ENCODE measurements around the gene CCDC197. TPM values are rescaled to one million over a fixed set of nuclear protein-coding genes. Genes with fewer than 3 reads are reported as not detected.

CCDC197 gene
- total RNA-seq, 2 donors from 2014 or later: not detected

GRCh38 chr14:93987815-93988476, 9.2 kb upstream of the CCDC197 start:
- Mint-ChIP-seq H3K9me3 (no peaks in the 10 kb centered on the region), H3K27ac (no peak overlapping the region), H3K4me3 (no peak overlapping the region), H3K36me3 (ENCODE audit: low read depth) (no peaks in the 10 kb centered on the region), H3K4me1 (peaks cover 13% of the 10 kb centered on the region), H3K27me3 (ENCODE audit: insufficient read depth) (peaks cover 9% of the 10 kb centered on the region)
- no peak for TF ChIP-seq CTCF (conservative IDR thresholded peaks at IDR 0.05)
- Histone ChIP-seq H3K9me3 (ENCODE audit: control insufficient read depth, low read length) (no peaks in the 10 kb centered on the region), H3K36me3 (ENCODE audit: control insufficient read depth, insufficient read depth, low read length) (no peaks in the 10 kb centered on the region), H3K4me1 (ENCODE audit: control insufficient read depth, insufficient read depth, low read length) (peaks cover 11% of the 10 kb centered on the region), H3K27me3 (ENCODE audit: control insufficient read depth, insufficient read depth, low read length, poor library complexity, severe bottlenecking) (peaks cover 14% of the 10 kb centered on the region), H3K9ac (ENCODE audit: extremely low read depth, low read length, poor library complexity, severe bottlenecking) (no peak overlapping the region), H3K27ac (ENCODE audit: low read depth, low read length) (no peak overlapping the region), H3K4me3 (ENCODE audit: low read length) (no peak overlapping the region)
- no peak for DNase-seq
- WGBS, 2 experiments (ENCODE audit: insufficient coverage in 1 of 2, insufficient read length in 1 of 2): 70 to 80% methylated on average over 1 to 3 of the region's 3 CpGs

GRCh38 chr14:93989939-93990338, 7.2 kb upstream of the CCDC197 start:
- H3K27me3 Mint-ChIP-seq (ENCODE audit: insufficient read depth): peaks cover 9% of the 10 kb centered on the region
- H3K27ac Mint-ChIP-seq: peak overlapping the region; percentile 19
- Histone ChIP-seq H3K9me3 (ENCODE audit: control insufficient read depth, low read length) (no peaks in the 10 kb centered on the region), H3K9ac (ENCODE audit: extremely low read depth, low read length, poor library complexity, severe bottlenecking) (no peak overlapping the region), H3K36me3 (ENCODE audit: control insufficient read depth, insufficient read depth, low read length) (no peaks in the 10 kb centered on the region), H3K27ac (ENCODE audit: low read depth, low read length) (no peak overlapping the region), H3K4me1 (ENCODE audit: control insufficient read depth, insufficient read depth, low read length) (peaks cover 4% of the 10 kb centered on the region), H3K4me3 (ENCODE audit: low read length) (no peak overlapping the region), H3K27me3 (ENCODE audit: control insufficient read depth, insufficient read depth, low read length, poor library complexity, severe bottlenecking) (peaks cover 14% of the 10 kb centered on the region)
- no peak for TF ChIP-seq CTCF (conservative IDR thresholded peaks at IDR 0.05)
- WGBS, 2 experiments (ENCODE audit: insufficient coverage in 1 of 2, insufficient read length in 1 of 2): 72 to 78% methylated on average over 4 of the region's 4 CpGs
- H3K4me3 Mint-ChIP-seq: no peak overlapping the region
- no peak for DNase-seq
- no peaks in the 10 kb centered on the region for H3K36me3 Mint-ChIP-seq (ENCODE audit: low read depth)
- peaks cover 10% of the 10 kb centered on the region for H3K4me1 Mint-ChIP-seq
- no peaks in the 10 kb centered on the region for H3K9me3 Mint-ChIP-seq

- Mint-ChIP-seq H3K27ac (no peak overlapping the region), H3K4me1 (peaks cover 10% of the 10 kb centered on the region), H3K9me3 (no peaks in the 10 kb centered on the region), H3K27me3 (ENCODE audit: insufficient read depth) (peaks cover 13% of the 10 kb centered on the region), H3K36me3 (ENCODE audit: low read depth) (no peaks in the 10 kb centered on the region), H3K4me3 (no peak overlapping the region)
- TF ChIP-seq CTCF (conservative IDR thresholded peaks at IDR 0.05): no peak
- WGBS, 2 experiments (ENCODE audit: insufficient coverage in 1 of 2, insufficient read length in 1 of 2): 91 to 99% methylated on average over 10 of the region's 10 CpGs
- Histone ChIP-seq H3K4me3 (ENCODE audit: low read length) (no peak overlapping the region), H3K36me3 (ENCODE audit: control insufficient read depth, insufficient read depth, low read length) (no peaks in the 10 kb centered on the region), H3K27ac (ENCODE audit: low read depth, low read length) (no peak overlapping the region), H3K27me3 (ENCODE audit: control insufficient read depth, insufficient read depth, low read length, poor library complexity, severe bottlenecking) (peaks cover 14% of the 10 kb centered on the region), H3K4me1 (ENCODE audit: control insufficient read depth, insufficient read depth, low read length) (peaks cover 4% of the 10 kb centered on the region), H3K9me3 (ENCODE audit: control insufficient read depth, low read length) (no peaks in the 10 kb centered on the region), H3K9ac (ENCODE audit: extremely low read depth, low read length, poor library complexity, severe bottlenecking) (no peak overlapping the region)
- DNase-seq: no peak
Observed at GRCh38 chr14:93991212-93991611, 5.9 kb upstream of the CCDC197 start.
